ENCODE measurements around the gene MTOR.

Gene MTOR

DNA sequence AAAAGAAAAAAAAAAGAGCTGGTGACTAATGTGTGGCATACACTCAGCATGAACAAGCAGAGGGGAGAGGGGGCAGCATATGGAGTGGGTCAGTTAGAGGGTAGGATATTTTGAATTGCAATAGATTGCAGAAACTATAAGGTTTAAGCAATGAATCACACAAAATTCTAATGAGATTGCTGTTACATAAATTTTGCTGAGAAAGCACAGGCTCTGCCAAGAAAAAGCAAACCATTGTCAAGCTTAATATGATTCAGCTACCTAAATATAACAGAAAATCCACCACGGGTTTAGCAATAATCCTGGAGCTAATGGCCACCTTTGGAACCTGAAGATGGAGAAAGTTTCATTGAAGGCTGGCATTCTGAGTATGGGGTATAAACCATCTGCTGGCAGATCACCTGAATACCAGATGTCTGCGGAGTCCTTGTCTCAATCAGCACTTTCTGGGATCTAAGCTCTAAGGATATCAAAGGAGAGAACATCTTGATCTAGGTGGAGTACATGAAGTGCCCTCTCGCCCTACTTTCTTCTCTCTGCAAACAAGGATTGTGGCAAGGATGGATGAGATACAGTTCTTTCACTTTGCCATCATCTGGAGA lies 103.5 kb downstream of the MTOR start:
- no peak for TF ChIP-seq POLR2AphosphoS5 (IDR thresholded peaks at IDR 0.05; ENCODE audit: low read depth)
- no peak for TF ChIP-seq CTCF (IDR thresholded peaks at IDR 0.05; ENCODE audit: insufficient read depth, low read length)
- no peak for TF ChIP-seq GABPA (IDR thresholded peaks at IDR 0.05; ENCODE audit: low read depth)
- TF ChIP-seq, protein P1, sequence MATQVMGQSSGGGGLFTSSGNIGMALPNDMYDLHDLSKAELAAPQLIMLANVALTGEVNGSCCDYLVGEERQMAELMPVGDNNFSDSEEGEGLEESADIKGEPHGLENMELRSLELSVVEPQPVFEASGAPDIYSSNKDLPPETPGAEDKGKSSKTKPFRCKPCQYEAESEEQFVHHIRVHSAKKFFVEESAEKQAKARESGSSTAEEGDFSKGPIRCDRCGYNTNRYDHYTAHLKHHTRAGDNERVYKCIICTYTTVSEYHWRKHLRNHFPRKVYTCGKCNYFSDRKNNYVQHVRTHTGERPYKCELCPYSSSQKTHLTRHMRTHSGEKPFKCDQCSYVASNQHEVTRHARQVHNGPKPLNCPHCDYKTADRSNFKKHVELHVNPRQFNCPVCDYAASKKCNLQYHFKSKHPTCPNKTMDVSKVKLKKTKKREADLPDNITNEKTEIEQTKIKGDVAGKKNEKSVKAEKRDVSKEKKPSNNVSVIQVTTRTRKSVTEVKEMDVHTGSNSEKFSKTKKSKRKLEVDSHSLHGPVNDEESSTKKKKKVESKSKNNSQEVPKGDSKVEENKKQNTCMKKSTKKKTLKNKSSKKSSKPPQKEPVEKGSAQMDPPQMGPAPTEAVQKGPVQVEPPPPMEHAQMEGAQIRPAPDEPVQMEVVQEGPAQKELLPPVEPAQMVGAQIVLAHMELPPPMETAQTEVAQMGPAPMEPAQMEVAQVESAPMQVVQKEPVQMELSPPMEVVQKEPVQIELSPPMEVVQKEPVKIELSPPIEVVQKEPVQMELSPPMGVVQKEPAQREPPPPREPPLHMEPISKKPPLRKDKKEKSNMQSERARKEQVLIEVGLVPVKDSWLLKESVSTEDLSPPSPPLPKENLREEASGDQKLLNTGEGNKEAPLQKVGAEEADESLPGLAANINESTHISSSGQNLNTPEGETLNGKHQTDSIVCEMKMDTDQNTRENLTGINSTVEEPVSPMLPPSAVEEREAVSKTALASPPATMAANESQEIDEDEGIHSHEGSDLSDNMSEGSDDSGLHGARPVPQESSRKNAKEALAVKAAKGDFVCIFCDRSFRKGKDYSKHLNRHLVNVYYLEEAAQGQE (IDR thresholded peaks at IDR 0.05; ENCODE audit: insufficient replicate concordance, low read depth), result no peak
- TF ChIP-seq SPI1 (IDR thresholded peaks at IDR 0.05; ENCODE audit: borderline replicate concordance, low read depth), result no peak
- no peak overlapping the region for H3K27ac ChIP-seq (replicated peaks)
- no peaks in the 10 kb centered on the region for H3K27me3 ChIP-seq (ENCODE audit: insufficient read depth, poor library complexity, severe bottlenecking)
- H3K4me3 ChIP-seq (replicated peaks; ENCODE audit: insufficient read depth, low read length), result no peak overlapping the region
- DNase-seq (ENCODE audit: low read depth in 1 of 2, low spot score in 1 of 2), result no peak

DNA sequence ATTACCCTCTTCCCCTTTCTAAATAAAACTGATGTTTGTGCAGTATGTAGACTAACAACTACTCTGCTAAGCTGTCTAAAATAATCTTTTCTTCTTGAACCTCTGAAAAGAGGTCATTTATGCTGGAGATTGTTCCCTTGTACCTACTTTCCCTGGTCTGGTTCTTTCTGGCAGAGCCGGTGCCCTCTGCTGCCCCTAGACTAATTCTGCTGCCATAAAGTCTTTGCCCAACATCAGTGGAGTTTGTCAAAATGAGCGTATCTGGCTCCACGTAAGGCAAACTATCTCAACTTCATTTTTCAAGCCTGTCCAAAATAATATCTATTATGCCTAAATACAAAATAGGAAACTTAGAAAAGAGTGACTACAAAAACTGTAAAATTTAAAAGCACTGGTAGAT lies 104.1 kb downstream of the MTOR start:
- no peak overlapping the region for H3K27ac ChIP-seq (replicated peaks)
- DNase-seq (ENCODE audit: low read depth in 1 of 2, low spot score in 1 of 2), result no peak
- no peak overlapping the region for H3K4me3 ChIP-seq (replicated peaks; ENCODE audit: insufficient read depth, low read length)
- TF ChIP-seq GABPA (IDR thresholded peaks at IDR 0.05; ENCODE audit: low read depth), result no peak
- TF ChIP-seq, protein P1 (IDR thresholded peaks at IDR 0.05; ENCODE audit: insufficient replicate concordance, low read depth), result no peak
- TF ChIP-seq POLR2AphosphoS5 (IDR thresholded peaks at IDR 0.05; ENCODE audit: low read depth), result no peak
- TF ChIP-seq SPI1 (IDR thresholded peaks at IDR 0.05; ENCODE audit: borderline replicate concordance, low read depth), result no peak
- TF ChIP-seq CTCF (IDR thresholded peaks at IDR 0.05; ENCODE audit: insufficient read depth, low read length), result no peak
- H3K27me3 ChIP-seq (ENCODE audit: insufficient read depth, poor library complexity, severe bottlenecking), result no peaks in the 10 kb centered on the region

DNA sequence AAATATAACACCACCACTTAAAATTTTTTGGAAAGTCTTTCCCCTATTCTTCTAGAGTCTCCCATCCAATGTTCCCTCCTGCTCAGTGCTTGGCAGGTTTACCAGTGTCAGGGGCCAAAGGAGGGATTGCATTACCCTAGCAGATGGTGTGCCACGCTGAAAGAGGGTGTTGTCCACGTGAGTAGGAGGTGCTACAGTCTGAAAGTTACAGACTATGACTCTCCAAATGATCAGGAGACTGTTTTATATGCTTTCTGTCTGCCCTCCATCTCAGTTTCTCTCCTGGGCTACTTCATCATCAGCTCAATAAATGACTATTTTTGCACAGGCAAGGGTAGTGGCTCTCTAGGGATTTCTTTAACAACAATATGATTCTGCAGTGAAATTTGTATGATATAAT lies 104.5 kb downstream of the MTOR start:
- H3K27ac ChIP-seq (replicated peaks), result no peak overlapping the region
- no peak overlapping the region for H3K4me3 ChIP-seq (replicated peaks; ENCODE audit: insufficient read depth, low read length)
- TF ChIP-seq CTCF (IDR thresholded peaks at IDR 0.05; ENCODE audit: insufficient read depth, low read length), result no peak
- TF ChIP-seq, protein P1 (IDR thresholded peaks at IDR 0.05; ENCODE audit: insufficient replicate concordance, low read depth), result no peak
- no peak for TF ChIP-seq POLR2AphosphoS5 (IDR thresholded peaks at IDR 0.05; ENCODE audit: low read depth)
- TF ChIP-seq GABPA (IDR thresholded peaks at IDR 0.05; ENCODE audit: low read depth), result no peak
- no peak for TF ChIP-seq SPI1 (IDR thresholded peaks at IDR 0.05; ENCODE audit: borderline replicate concordance, low read depth)
- no peak for DNase-seq (ENCODE audit: low read depth in 1 of 2, low spot score in 1 of 2)
- no peaks in the 10 kb centered on the region for H3K27me3 ChIP-seq (ENCODE audit: insufficient read depth, poor library complexity, severe bottlenecking)
